Tibial artery (tissue), 4 donors: ENCODE measurements around the gene PPFIBP2.

ENCODE experiments used
- DNase-seq, 2 donors: peaks; one replicate each; pipeline ENCODE4 v3.0.0-alpha.2; 2019
- H3K27ac ChIP-seq, 2 donors: fragments of 200-600 bp; sonication (generic) in 1 of 2; 1 replicate in 1 of 2; 2 replicates in 1 of 2; pipeline ENCODE4 v1.5.1; 2018 to 2019; ENCODE audit warnings: mild to moderate bottlenecking in 1 of 2
- H3K27me3 ChIP-seq, 2 donors: fragments of 200-600 bp; sonication (generic) in 1 of 2; one replicate each; pipeline versions ENCODE4 v1.5.1 to v1.6.0; 2016 to 2019
- H3K36me3 ChIP-seq, 3 donors: fragments of 200-600 bp; sonication (generic) in 2 of 3; one replicate each; pipeline ENCODE4 v1.5.1; 2016 to 2019; ENCODE audit warnings: mild to moderate bottlenecking in 2 of 3
- H3K4me1 ChIP-seq, 4 donors: fragments of 200-600 bp; sonication (generic) in 2 of 4; 1 replicate in 3 of 4; 2 replicates in 1 of 4; pipeline ENCODE4 v1.5.1; 2016 to 2019
- H3K4me3 ChIP-seq, 2 donors: fragments of 200-600 bp; sonication (generic) in 1 of 2; 1 replicate in 1 of 2; 2 replicates in 1 of 2; pipeline ENCODE4 v1.5.1; 2018 to 2019; ENCODE audit warnings: mild to moderate bottlenecking in 2 of 2
- H3K9me3 ChIP-seq, 3 donors: fragments of 200-600 bp; sonication (generic) in 1 of 3; one replicate each; pipeline ENCODE4 v1.5.1; 2016 to 2019
- intact Hi-C: fragments of 100-400 bp; cut with DNase I; formaldehyde crosslinking; loops from one replicate; pipeline ENCODE4 v1.15.0; 2023; ENCODE audit warnings: low total_unique reads
- TF ChIP-seq, protein P1 (sequence below), 2 experiments: fragments of 200-600 bp in 1 of 2; fragments of 450-650 bp in 1 of 2; IDR thresholded peaks; one replicate each; pipeline ENCODE4 v1.5.1; 2017 to 2019; ENCODE audit warnings: antibody characterized with exemption in 2 of 2, mild to moderate bottlenecking in 1 of 2, moderate library complexity in 1 of 2

Gene PPFIBP2

DNA sequence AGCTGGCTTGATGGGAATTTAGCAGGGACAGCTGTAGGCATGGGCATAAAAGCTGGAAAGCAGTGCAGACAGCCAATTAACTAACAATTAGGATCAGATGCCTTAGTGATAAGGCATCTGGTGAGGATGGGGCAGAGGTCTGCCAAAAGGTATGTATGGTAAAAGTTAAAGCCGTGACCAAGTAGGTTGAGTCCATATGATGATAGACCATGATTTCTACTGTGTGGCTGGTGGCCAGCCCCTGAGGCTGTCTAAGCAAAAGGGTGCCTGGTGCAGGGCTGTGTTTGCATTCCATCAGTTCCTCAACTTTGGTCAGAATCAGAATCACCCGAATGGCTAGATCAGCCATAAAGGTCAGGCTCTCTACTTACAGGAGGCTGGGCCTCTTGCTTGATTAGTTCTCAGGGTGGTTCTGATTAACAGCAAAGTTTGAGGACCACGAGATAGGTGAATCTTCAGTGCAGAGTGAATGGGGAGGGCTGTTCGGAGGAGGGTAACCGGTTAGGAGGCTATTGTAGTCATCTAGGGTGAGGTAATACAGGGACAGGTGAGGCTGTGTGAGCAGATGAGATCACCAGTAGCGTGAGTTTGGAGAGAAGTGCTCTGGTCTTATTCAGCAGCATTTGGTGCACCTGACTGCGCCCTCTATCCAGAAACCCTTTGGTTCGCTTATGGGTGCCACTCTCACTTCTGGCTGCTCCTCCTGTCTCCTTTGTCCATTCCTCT is 27.2 kb downstream of the PPFIBP2 start:
- no peak for DNase-seq
- peaks cover 0 to 13% (median 0%) of the 10 kb centered on the region in 4 donors for H3K4me1 ChIP-seq
- no peaks in the 10 kb centered on the region for H3K36me3 ChIP-seq
- intact Hi-C loops, result no loop called here
- TF ChIP-seq, protein P1, sequence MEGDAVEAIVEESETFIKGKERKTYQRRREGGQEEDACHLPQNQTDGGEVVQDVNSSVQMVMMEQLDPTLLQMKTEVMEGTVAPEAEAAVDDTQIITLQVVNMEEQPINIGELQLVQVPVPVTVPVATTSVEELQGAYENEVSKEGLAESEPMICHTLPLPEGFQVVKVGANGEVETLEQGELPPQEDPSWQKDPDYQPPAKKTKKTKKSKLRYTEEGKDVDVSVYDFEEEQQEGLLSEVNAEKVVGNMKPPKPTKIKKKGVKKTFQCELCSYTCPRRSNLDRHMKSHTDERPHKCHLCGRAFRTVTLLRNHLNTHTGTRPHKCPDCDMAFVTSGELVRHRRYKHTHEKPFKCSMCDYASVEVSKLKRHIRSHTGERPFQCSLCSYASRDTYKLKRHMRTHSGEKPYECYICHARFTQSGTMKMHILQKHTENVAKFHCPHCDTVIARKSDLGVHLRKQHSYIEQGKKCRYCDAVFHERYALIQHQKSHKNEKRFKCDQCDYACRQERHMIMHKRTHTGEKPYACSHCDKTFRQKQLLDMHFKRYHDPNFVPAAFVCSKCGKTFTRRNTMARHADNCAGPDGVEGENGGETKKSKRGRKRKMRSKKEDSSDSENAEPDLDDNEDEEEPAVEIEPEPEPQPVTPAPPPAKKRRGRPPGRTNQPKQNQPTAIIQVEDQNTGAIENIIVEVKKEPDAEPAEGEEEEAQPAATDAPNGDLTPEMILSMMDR (IDR thresholded peaks at IDR 0.05), result no peak
- no peak overlapping the region for H3K4me3 ChIP-seq
- no peaks in the 10 kb centered on the region for H3K27me3 ChIP-seq
- H3K27ac ChIP-seq, result no peak overlapping the region
- no peaks in the 10 kb centered on the region for H3K9me3 ChIP-seq

DNA sequence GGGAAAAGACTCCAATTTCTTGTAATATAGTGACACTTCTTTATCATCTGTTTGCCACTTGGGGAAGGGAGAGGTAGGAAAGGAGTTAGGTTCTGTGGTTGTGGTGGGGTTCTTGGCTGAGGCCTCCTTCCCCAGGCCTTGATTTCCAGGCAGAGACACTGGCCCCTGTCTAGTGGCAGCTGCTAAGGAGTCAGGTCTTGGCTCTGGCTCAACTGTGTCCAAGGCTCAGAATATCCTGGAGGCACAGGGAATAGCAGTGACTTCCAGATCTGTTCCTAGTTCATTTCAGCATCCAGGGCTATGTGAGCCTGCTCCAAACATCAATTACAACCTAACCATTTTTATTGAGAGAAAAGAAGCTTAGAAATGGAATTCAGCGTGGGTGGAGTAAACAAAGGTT is 29.5 kb downstream of the PPFIBP2 start:
- Histone ChIP-seq H3K4me1 (peaks cover 0 to 3% (median 0%) of the 10 kb centered on the region in 4 donors), H3K4me3 (no peak overlapping the region), H3K9me3 (no peaks in the 10 kb centered on the region), H3K27me3 (no peaks in the 10 kb centered on the region), H3K27ac (no peak overlapping the region), H3K36me3 (no peaks in the 10 kb centered on the region)
- TF ChIP-seq, protein P1 (IDR thresholded peaks at IDR 0.05), result no peak
- intact Hi-C loops, result no loop called here
- DNase-seq, result no peak

DNA sequence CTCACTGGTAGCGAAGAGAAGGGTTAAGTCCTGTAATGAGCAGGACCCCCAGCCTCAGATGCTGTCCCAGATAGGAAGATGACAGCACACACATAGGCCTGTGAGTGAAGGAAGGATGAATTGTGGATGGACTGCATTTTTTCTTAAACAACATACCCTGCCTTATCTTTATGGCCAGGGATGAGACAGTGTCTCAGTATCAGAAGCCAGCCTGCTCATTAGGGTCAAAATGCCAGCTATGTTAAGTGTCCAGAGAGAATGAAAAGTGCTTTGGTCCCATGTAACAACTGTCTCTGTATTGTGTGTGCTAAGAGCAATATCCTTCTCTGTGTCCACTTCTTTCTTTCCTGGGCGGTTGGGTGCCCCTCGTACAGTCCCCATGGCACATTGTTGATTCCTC is 30.2 kb downstream of the PPFIBP2 start:
- Histone ChIP-seq H3K4me3 (no peak overlapping the region), H3K27ac (no peak overlapping the region), H3K9me3 (no peaks in the 10 kb centered on the region), H3K4me1 (no peaks in the 10 kb centered on the region), H3K27me3 (no peaks in the 10 kb centered on the region), H3K36me3 (no peaks in the 10 kb centered on the region)
- TF ChIP-seq, protein P1 (IDR thresholded peaks at IDR 0.05), result no peak
- intact Hi-C loops, result no loop called here
- no peak for DNase-seq

DNA sequence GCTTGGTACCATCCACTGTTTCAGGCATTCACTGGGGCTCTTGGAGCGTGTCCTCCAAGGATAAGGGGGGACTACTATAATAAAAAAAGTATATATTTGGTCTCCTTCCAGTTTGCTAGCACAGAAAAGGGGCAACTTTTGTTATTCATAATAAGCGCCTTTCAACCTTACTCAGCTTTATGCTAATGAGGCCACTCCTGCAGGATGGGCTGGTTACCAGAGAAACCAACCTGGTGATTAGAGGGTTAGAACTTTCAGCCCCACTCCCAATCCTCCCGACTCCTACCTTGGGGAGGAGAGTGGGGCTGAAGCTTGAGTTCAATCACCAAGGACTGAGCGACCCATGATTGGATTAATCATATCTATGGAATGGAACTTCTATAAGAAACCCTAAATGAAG is 31.8 kb downstream of the PPFIBP2 start:
- no peak for DNase-seq
- TF ChIP-seq, protein P1 (IDR thresholded peaks at IDR 0.05), result no peak
- no peak overlapping the region for H3K27ac ChIP-seq

DNA sequence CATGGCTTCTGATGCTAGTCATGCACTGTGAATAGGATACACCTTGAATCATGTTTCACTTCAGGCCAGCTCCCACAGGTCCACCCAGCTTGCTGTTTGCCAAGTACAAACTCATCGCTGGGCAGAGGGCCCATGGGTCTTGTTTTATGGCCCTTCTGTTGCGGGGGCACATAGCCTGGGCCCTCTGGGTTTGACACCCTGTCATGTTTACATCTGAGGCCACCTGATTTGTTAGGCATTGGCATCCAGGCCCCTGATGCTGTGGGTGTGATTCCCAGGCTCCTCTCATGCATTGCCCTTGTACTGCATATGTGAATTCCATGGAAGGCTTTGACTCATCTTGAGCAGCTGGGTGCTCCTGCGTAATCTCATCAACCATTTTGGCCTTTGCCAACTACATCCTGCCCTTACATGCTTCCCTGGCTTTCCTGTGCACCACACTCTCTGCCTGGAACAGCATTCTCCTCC is 32.6 kb downstream of the PPFIBP2 start:
- TF ChIP-seq, protein P1 (IDR thresholded peaks at IDR 0.05), result no peak
- Histone ChIP-seq H3K27me3 (no peaks in the 10 kb centered on the region), H3K36me3 (no peaks in the 10 kb centered on the region), H3K4me3 (no peak overlapping the region), H3K4me1 (no peaks in the 10 kb centered on the region), H3K9me3 (no peaks in the 10 kb centered on the region), H3K27ac (no peak overlapping the region)
- DNase-seq, result no peak
- intact Hi-C loops, result no loop called here

More for the DNA sequence above, 31.8 kb downstream of the PPFIBP2 start:
- H3K4me1 ChIP-seq, result no peaks in the 10 kb centered on the region
- intact Hi-C loops, result no loop called here
- H3K9me3 ChIP-seq, result no peaks in the 10 kb centered on the region
- no peaks in the 10 kb centered on the region for H3K36me3 ChIP-seq
- H3K4me3 ChIP-seq, result no peak overlapping the region
- no peaks in the 10 kb centered on the region for H3K27me3 ChIP-seq
